ENCODE results near the gene MAP3K15.

Gene MAP3K15

GRCh38 chrX:19368576-19368975 is 146.7 kb downstream of the MAP3K15 start:
- Histone ChIP-seq H3K27me3 (ENCODE audit: control insufficient read depth in 5 of 5, insufficient read depth in 4 of 5, low read length in 5 of 5) (peaks cover 0 to 8% (median 1%) of the 10 kb centered on the region in 5 donors), H3K9ac (ENCODE audit: low read length in 5 of 5) (no peak overlapping the region), H3K27ac (ENCODE audit: low read depth, low read length) (no peak overlapping the region), H3K4me1 (ENCODE audit: control insufficient read depth in 5 of 5, insufficient read depth in 5 of 5, low read length in 5 of 5) (peaks cover 0 to 16% (median 9%) of the 10 kb centered on the region in 5 donors), H3K36me3 (ENCODE audit: control insufficient read depth in 5 of 5, insufficient read depth in 5 of 5, low read length in 5 of 5) (peaks cover 0 to 6% (median 0%) of the 10 kb centered on the region in 5 donors), H3K9me3 (ENCODE audit: control insufficient read depth in 5 of 5, low read length in 5 of 5) (peaks cover 0 to 4% (median 0%) of the 10 kb centered on the region in 5 donors), H3K4me3 (ENCODE audit: low read depth in 1 of 5, low read length in 5 of 5) (no peak overlapping the region)

DNA sequence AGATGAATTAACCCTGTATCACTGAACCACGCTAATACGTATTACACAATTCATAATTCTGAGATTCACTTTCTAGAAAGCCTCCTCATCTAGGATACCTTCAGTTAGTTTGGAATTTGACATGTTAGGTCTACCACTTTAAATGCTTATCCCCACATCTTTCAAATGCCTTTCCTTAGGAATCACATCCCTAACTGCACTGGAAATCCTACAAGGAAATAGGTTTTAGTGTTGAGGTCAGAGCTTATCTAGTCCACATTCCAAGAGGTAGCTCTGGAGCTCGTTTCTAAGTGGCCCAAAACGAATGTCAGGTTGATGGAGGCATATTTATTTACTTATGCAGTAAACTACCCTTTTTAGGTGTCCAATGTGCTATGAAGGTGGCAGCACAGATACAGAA is 153.6 kb downstream of the MAP3K15 start:
- peaks cover 12 to 65% (median 41%) of the 10 kb centered on the region in 5 donors for H3K36me3 ChIP-seq (ENCODE audit: control insufficient read depth in 5 of 5, insufficient read depth in 5 of 5, low read length in 5 of 5)
- H3K9me3 ChIP-seq (ENCODE audit: control insufficient read depth in 5 of 5, low read length in 5 of 5) = peaks cover 0 to 2% (median 0%) of the 10 kb centered on the region in 5 donors
- H3K27ac ChIP-seq (ENCODE audit: low read depth, low read length) = no peak overlapping the region

GRCh38 chrX:19360903-19361302 is 154.4 kb downstream of the MAP3K15 start:
- Histone ChIP-seq H3K4me3 (ENCODE audit: low read depth in 1 of 5, low read length in 5 of 5) (no peak overlapping the region), H3K27me3 (ENCODE audit: control insufficient read depth in 5 of 5, insufficient read depth in 4 of 5, low read length in 5 of 5) (peaks cover 0 to 3% (median 0%) of the 10 kb centered on the region in 5 donors), H3K9me3 (ENCODE audit: control insufficient read depth in 5 of 5, low read length in 5 of 5) (no peaks in the 10 kb centered on the region), H3K36me3 (ENCODE audit: control insufficient read depth in 5 of 5, insufficient read depth in 5 of 5, low read length in 5 of 5) (peaks cover 12 to 72% (median 46%) of the 10 kb centered on the region in 5 donors), H3K4me1 (ENCODE audit: control insufficient read depth in 5 of 5, insufficient read depth in 5 of 5, low read length in 5 of 5) (peaks cover 0 to 18% (median 4%) of the 10 kb centered on the region in 5 donors), H3K27ac (ENCODE audit: low read depth, low read length) (no peak overlapping the region), H3K9ac (ENCODE audit: low read length in 5 of 5) (no peak overlapping the region)

More for the DNA sequence above, 153.6 kb downstream of the MAP3K15 start:
- no peak overlapping the region for H3K4me3 ChIP-seq (ENCODE audit: low read depth in 1 of 5, low read length in 5 of 5)
- H3K4me1 ChIP-seq (ENCODE audit: control insufficient read depth in 5 of 5, insufficient read depth in 5 of 5, low read length in 5 of 5) = peaks cover 0 to 11% (median 4%) of the 10 kb centered on the region in 5 donors
- H3K27me3 ChIP-seq (ENCODE audit: control insufficient read depth in 5 of 5, insufficient read depth in 4 of 5, low read length in 5 of 5) = peaks cover 0 to 2% (median 0%) of the 10 kb centered on the region in 5 donors
- no peak overlapping the region for H3K9ac ChIP-seq (ENCODE audit: low read length in 5 of 5)

DNA sequence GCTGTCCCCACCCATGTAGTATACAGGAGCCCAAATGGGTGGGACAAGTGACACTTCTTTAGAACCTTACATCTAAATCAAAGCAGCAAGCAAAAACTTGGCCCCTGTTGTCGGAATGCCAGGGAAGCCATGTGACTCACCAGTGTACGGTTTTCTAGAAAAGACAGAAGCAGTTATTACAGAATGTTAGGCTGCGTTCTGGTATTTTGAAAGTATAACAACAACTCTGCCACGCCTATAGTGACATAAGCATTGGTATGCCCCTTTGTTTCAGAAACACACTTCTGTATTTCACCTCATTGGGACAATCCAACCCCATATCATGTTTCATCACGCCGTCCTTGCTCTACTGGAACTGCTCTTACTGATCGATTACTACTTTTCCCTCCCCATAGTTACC is 156.8 kb downstream of the MAP3K15 start:
- H3K9me3 ChIP-seq (ENCODE audit: control insufficient read depth in 5 of 5, low read length in 5 of 5) = no peaks in the 10 kb centered on the region
- H3K36me3 ChIP-seq (ENCODE audit: control insufficient read depth in 5 of 5, insufficient read depth in 5 of 5, low read length in 5 of 5) = peaks cover 12 to 85% (median 61%) of the 10 kb centered on the region in 5 donors
- peaks cover 0 to 8% (median 0%) of the 10 kb centered on the region in 5 donors for H3K27me3 ChIP-seq (ENCODE audit: control insufficient read depth in 5 of 5, insufficient read depth in 4 of 5, low read length in 5 of 5)
- H3K4me3 ChIP-seq (ENCODE audit: low read depth in 1 of 5, low read length in 5 of 5) = no peak overlapping the region
- no peak overlapping the region for H3K27ac ChIP-seq (ENCODE audit: low read depth, low read length)
- peaks cover 0 to 19% (median 4%) of the 10 kb centered on the region in 5 donors for H3K4me1 ChIP-seq (ENCODE audit: control insufficient read depth in 5 of 5, insufficient read depth in 5 of 5, low read length in 5 of 5)
- no peak overlapping the region for H3K9ac ChIP-seq (ENCODE audit: low read length in 5 of 5)

DNA sequence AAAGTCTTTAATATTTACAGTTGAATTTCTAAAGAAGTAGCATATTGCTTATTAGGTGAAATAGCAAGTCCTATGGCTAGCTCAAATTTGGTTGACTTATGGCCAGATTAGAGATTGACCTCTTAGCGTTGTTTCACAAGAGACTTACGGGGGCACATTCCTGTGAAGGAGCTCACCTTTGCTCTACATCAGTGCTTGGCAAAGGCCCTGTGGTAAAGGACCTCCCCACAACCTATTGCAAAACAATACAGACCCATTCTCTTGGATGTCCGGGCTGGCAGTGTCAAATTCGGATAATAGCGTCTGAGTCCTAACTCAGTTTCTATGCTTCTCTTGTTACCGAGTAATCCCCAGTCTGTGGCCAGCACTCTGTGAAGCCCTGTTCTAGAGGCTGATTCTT is 160.7 kb downstream of the MAP3K15 start:
- peaks cover 0 to 6% (median 0%) of the 10 kb centered on the region in 5 donors for H3K27me3 ChIP-seq (ENCODE audit: control insufficient read depth in 5 of 5, insufficient read depth in 4 of 5, low read length in 5 of 5)
- H3K9ac ChIP-seq (ENCODE audit: low read length in 5 of 5) = no peak overlapping the region
- H3K4me3 ChIP-seq (ENCODE audit: low read depth in 1 of 5, low read length in 5 of 5) = no peak overlapping the region
- H3K9me3 ChIP-seq (ENCODE audit: control insufficient read depth in 5 of 5, low read length in 5 of 5) = no peaks in the 10 kb centered on the region
- H3K27ac ChIP-seq (ENCODE audit: low read depth, low read length) = peak overlapping the region; percentile 42
- peaks cover 16 to 81% (median 63%) of the 10 kb centered on the region in 5 donors for H3K36me3 ChIP-seq (ENCODE audit: control insufficient read depth in 5 of 5, insufficient read depth in 5 of 5, low read length in 5 of 5)
- H3K4me1 ChIP-seq (ENCODE audit: control insufficient read depth in 5 of 5, insufficient read depth in 5 of 5, low read length in 5 of 5) = peaks cover 0 to 15% (median 5%) of the 10 kb centered on the region in 5 donors

DNA sequence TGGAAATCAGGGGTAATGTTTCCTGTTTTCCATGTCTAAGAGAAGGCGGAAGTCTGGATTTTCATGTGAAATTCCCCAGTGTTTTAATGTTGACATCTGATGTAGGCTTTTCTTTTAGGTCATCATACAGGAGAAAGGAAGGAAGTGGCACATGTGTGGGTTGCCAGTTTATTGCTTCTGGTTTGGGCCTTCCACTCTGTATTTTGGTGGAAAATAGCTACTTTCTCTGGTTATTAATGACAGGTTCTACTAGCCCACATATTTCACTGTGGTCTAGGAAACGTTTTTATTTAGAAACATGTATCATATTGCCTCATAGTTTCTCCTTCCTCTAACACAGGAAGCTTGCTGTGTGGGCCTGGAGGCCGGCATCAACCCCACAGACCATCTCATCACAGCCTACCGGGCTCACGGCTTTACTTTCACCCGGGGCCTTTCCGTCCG is 164.3 kb downstream of the MAP3K15 start:
- H3K9me3 ChIP-seq (ENCODE audit: control insufficient read depth in 5 of 5, low read length in 5 of 5) = no peaks in the 10 kb centered on the region
- H3K27ac ChIP-seq (ENCODE audit: low read depth, low read length) = no peak overlapping the region
- peaks cover 6 to 46% (median 32%) of the 10 kb centered on the region in 5 donors for H3K36me3 ChIP-seq (ENCODE audit: control insufficient read depth in 5 of 5, insufficient read depth in 5 of 5, low read length in 5 of 5)
- H3K4me3 ChIP-seq (ENCODE audit: low read depth in 1 of 5, low read length in 5 of 5) = no peak overlapping the region
- peak overlapping the region in 1 of 5 donors; percentile 4 for H3K9ac ChIP-seq (ENCODE audit: low read length in 5 of 5)
- H3K27me3 ChIP-seq (ENCODE audit: control insufficient read depth in 5 of 5, insufficient read depth in 4 of 5, low read length in 5 of 5) = peaks cover 0 to 6% (median 0%) of the 10 kb centered on the region in 5 donors
- H3K4me1 ChIP-seq (ENCODE audit: control insufficient read depth in 5 of 5, insufficient read depth in 5 of 5, low read length in 5 of 5) = peaks cover 0 to 23% (median 14%) of the 10 kb centered on the region in 5 donors

DNA sequence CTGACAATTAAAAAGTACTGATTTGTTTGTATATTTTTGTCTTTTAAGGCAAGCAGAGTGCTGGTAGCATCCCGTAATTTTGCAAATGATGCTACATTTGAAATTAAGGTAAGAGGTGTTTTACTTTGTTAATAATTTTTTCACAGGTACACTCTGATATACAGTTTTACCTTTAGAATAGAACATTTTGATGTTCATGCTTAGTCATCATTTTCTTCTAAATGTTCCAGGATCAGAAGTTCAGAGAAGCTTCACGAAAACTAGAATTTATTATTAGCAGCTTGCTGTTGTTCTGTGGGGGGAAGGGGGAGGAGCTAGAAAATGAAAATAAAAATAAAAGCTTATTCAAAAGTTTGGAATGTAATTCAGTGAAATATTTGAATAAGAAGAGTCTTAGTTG is 166.0 kb downstream of the MAP3K15 start:
- Histone ChIP-seq H3K4me1 (ENCODE audit: control insufficient read depth in 5 of 5, insufficient read depth in 5 of 5, low read length in 5 of 5) (peaks cover 0 to 31% (median 24%) of the 10 kb centered on the region in 5 donors), H3K27me3 (ENCODE audit: control insufficient read depth in 5 of 5, insufficient read depth in 4 of 5, low read length in 5 of 5) (no peaks in the 10 kb centered on the region), H3K4me3 (ENCODE audit: low read depth in 1 of 5, low read length in 5 of 5) (no peak overlapping the region), H3K27ac (ENCODE audit: low read depth, low read length) (no peak overlapping the region), H3K36me3 (ENCODE audit: control insufficient read depth in 5 of 5, insufficient read depth in 5 of 5, low read length in 5 of 5) (peaks cover 6 to 30% (median 17%) of the 10 kb centered on the region in 5 donors), H3K9me3 (ENCODE audit: control insufficient read depth in 5 of 5, low read length in 5 of 5) (no peaks in the 10 kb centered on the region), H3K9ac (ENCODE audit: low read length in 5 of 5) (no peak overlapping the region)

GRCh38 chrX:19347916-19348315 is 167.4 kb downstream of the MAP3K15 start:
- peak overlapping the region; percentile 75 for H3K27ac ChIP-seq (ENCODE audit: low read depth, low read length)
- H3K4me1 ChIP-seq (ENCODE audit: control insufficient read depth in 5 of 5, insufficient read depth in 5 of 5, low read length in 5 of 5) = peaks cover 1 to 30% (median 29%) of the 10 kb centered on the region in 5 donors
- H3K9me3 ChIP-seq (ENCODE audit: control insufficient read depth in 5 of 5, low read length in 5 of 5) = no peaks in the 10 kb centered on the region
- no peak overlapping the region for H3K4me3 ChIP-seq (ENCODE audit: low read depth in 1 of 5, low read length in 5 of 5)
- H3K9ac ChIP-seq (ENCODE audit: low read length in 5 of 5) = peak overlapping the region in 1 of 5 donors; percentile 35
- H3K27me3 ChIP-seq (ENCODE audit: control insufficient read depth in 5 of 5, insufficient read depth in 4 of 5, low read length in 5 of 5) = no peaks in the 10 kb centered on the region
- peaks cover 6 to 22% (median 13%) of the 10 kb centered on the region in 5 donors for H3K36me3 ChIP-seq (ENCODE audit: control insufficient read depth in 5 of 5, insufficient read depth in 5 of 5, low read length in 5 of 5)

- Histone ChIP-seq H3K4me3 (ENCODE audit: low read depth in 1 of 5, low read length in 5 of 5) (peak overlapping the region; percentile 72 to 79 (median 76)), H3K4me1 (ENCODE audit: control insufficient read depth in 5 of 5, insufficient read depth in 5 of 5, low read length in 5 of 5) (peaks cover 1 to 37% (median 26%) of the 10 kb centered on the region in 5 donors), H3K27me3 (ENCODE audit: control insufficient read depth in 5 of 5, insufficient read depth in 4 of 5, low read length in 5 of 5) (peaks cover 0 to 3% (median 0%) of the 10 kb centered on the region in 5 donors), H3K9ac (ENCODE audit: low read length in 5 of 5) (peak overlapping the region; percentile 26 to 87 (median 52)), H3K9me3 (ENCODE audit: control insufficient read depth in 5 of 5, low read length in 5 of 5) (no peaks in the 10 kb centered on the region), H3K27ac (ENCODE audit: low read depth, low read length) (peak overlapping the region; percentile 78), H3K36me3 (ENCODE audit: control insufficient read depth in 5 of 5, insufficient read depth in 5 of 5, low read length in 5 of 5) (peaks cover 0 to 2% (median under 1%) of the 10 kb centered on the region in 5 donors)
Measured at GRCh38 chrX:19344661-19345060, 170.6 kb downstream of the MAP3K15 start.

GRCh38 chrX:19343535-19344408 is 171.5 kb downstream of the MAP3K15 start, which contains the start of gene PDHA1:
Gene PDHA1 (plus strand): TSS chrX:19343927. CDS start chrX:19344038, 111 bp downstream.
- no peaks in the 10 kb centered on the region for H3K9me3 ChIP-seq (ENCODE audit: control insufficient read depth in 5 of 5, low read length in 5 of 5)
- peak within 1 kb of the TSS; percentile 78 for H3K27ac ChIP-seq (ENCODE audit: low read depth, low read length)
- H3K27me3 ChIP-seq (ENCODE audit: control insufficient read depth in 5 of 5, insufficient read depth in 4 of 5, low read length in 5 of 5) = peaks cover 0 to 3% (median 0%) of the 10 kb centered on the region in 5 donors
- H3K4me3 ChIP-seq (ENCODE audit: low read depth in 1 of 5, low read length in 5 of 5) = peak within 1 kb of the TSS; percentile 72 to 79 (median 76)
- H3K4me1 ChIP-seq (ENCODE audit: control insufficient read depth in 5 of 5, insufficient read depth in 5 of 5, low read length in 5 of 5) = peaks cover 1 to 37% (median 26%) of the 10 kb centered on the region in 5 donors
- H3K36me3 ChIP-seq (ENCODE audit: control insufficient read depth in 5 of 5, insufficient read depth in 5 of 5, low read length in 5 of 5) = no peaks in the 10 kb centered on the region
- peak within 1 kb of the TSS; percentile 28 to 87 (median 83) for H3K9ac ChIP-seq (ENCODE audit: low read length in 5 of 5)

All from subcutaneous abdominal adipose tissue (tissue), 5 donors.